OCI-LY3 (cell line): Measurements from ENCODE around the gene SDK1.

Experiments used
- CTCF ChIP-seq: fragments of 200-600, 300-600 bp; sonication (generic); IDR thresholded peaks from 2 replicates; pipeline ENCODE4 v1.5.1; 2014; ENCODE audit warnings: antibody characterized with exemption, low read length, low read depth
- EZH2phosphoT487 ChIP-seq: fragments of 200-600 bp; shearing (Covaris generic); IDR thresholded peaks from 2 replicates; pipeline ENCODE4 v1.6.1; 2018; ENCODE audit warnings: antibody characterized with exemption, mixed run types, low read depth

GRCh38 chr7:4015371-4015770, 714.3 kb downstream of the SDK1 start:
- TF ChIP-seq CTCF (no peak), EZH2phosphoT487 (no peak)
